RPMI7951 (cell line): ENCODE data around the gene VPS37D. TPM values are rescaled to one million over a fixed set of nuclear protein-coding genes. Genes with fewer than 3 reads are reported as not detected.

Experiments
- total RNA-seq: library from RNA; depleted of rRNA; stranded (reverse); fragments of >200 nt; shearing (Covaris generic); gene quantifications from 2 replicates; pipeline ENCODE4 v1.2.3, GENCODE V29; 2014; rRNA removed

The VPS37D gene
- total RNA-seq, 1 experiment from 2014 or later: 2.0 TPM

Other genes with a start within 250 kb of the VPS37D start
- gene FZD9, start 234.1 kb upstream of the VPS37D start, total RNA-seq: 0.60 and 0.88 TPM in 2 replicates
- 54.2 and 60.4 TPM in 2 replicates for gene BAZ1B, start 145.5 kb upstream of the VPS37D start, total RNA-seq
- gene BCL7B, start 110.1 kb upstream of the VPS37D start, total RNA-seq: 32.8 and 33.1 TPM in 2 replicates
- 78.9 and 88.3 TPM in 2 replicates for gene TBL2, start 89.3 kb upstream of the VPS37D start, total RNA-seq
- not detected in 2 replicates for gene MLXIPL, start 43.3 kb upstream of the VPS37D start, total RNA-seq
- 2.3 and 2.5 TPM in 2 replicates for gene DNAJC30, start 15.6 kb downstream of the VPS37D start, total RNA-seq
- gene BUD23, start 15.8 kb downstream of the VPS37D start, total RNA-seq: 54.5 and 55.3 TPM in 2 replicates
- gene STX1A, start 51.8 kb downstream of the VPS37D start, total RNA-seq: 36.4 and 45.6 TPM in 2 replicates
- gene ABHD11, start 71.0 kb downstream of the VPS37D start, total RNA-seq: 19.8 and 20.7 TPM in 2 replicates
- gene CLDN3, start 102.4 kb downstream of the VPS37D start, total RNA-seq: not detected in 2 replicates
- gene CLDN4, start 163.2 kb downstream of the VPS37D start, total RNA-seq: 0.49 and 1.2 TPM in 2 replicates
- 0.12 and 0.29 TPM in 2 replicates for gene METTL27, start 174.7 kb downstream of the VPS37D start, total RNA-seq
- gene TMEM270, start 193.3 kb downstream of the VPS37D start, total RNA-seq: not detected in 2 replicates